Common myeloid progenitor, CD34-positive (primary cell): ENCODE results near the gene RASGRP4.
"Not testable (repeated sequence)": the region's sequence is repeated elsewhere in the genome, so short reads cannot be mapped to it uniquely, and the experiment has no call there.

ENCODE experiments used
- CTCF ChIA-PET: fragments of 350-600 bp; sonication (Branson Sonifier 250); formaldehyde crosslinking; loops from one replicate; lab custom pipeline; 2021; ENCODE audit warnings: antibody characterized with exemption; lab: Charles Lee
- POLR2A ChIA-PET: fragments of 350-600 bp; sonication (Branson Sonifier 250); formaldehyde crosslinking; loops from one replicate; lab custom pipeline; 2021; ENCODE audit warnings: antibody characterized with exemption; lab: Charles Lee
- DNase-seq, 3 donors: peaks; one replicate each; pipeline versions ENCODE4 v3.0.0 to v3.0.0-alpha.2; 2013
- H3K27ac ChIP-seq, 2 experiments: 1 replicate in 1 of 2; 2 replicates in 1 of 2; pipeline ENCODE4 v1.7.0; 2013; ENCODE audit warnings: inconsistent platforms in 2 of 2, low read length in 2 of 2, mild to moderate bottlenecking in 2 of 2, low read depth in 1 of 2, moderate library complexity in 1 of 2; ENCODE audit not compliant: severe bottlenecking in 2 of 2, insufficient read depth in 1 of 2, poor library complexity in 1 of 2
- H3K27me3 ChIP-seq, 5 experiments: replicated peaks in 2 of 5; 1 replicate in 3 of 5; 2 replicates in 2 of 5; pipeline versions ENCODE4 v1.6.1 to v1.7.0; 2013; ENCODE audit warnings: low read length in 4 of 5, mild to moderate bottlenecking in 2 of 5, moderate library complexity in 2 of 5, inconsistent platforms in 1 of 5; ENCODE audit not compliant: insufficient read depth in 5 of 5, control insufficient read depth in 4 of 5
- H3K36me3 ChIP-seq, 4 experiments: 1 replicate in 2 of 4; 2 replicates in 2 of 4; pipeline versions ENCODE4 v1.6.1 to v1.7.0; 2013; ENCODE audit warnings: low read length in 3 of 4, control low read depth in 1 of 4, mild to moderate bottlenecking in 1 of 4; ENCODE audit not compliant: control insufficient read depth in 4 of 4, insufficient read depth in 4 of 4
- H3K4me1 ChIP-seq, 4 experiments: 1 replicate in 3 of 4; 2 replicates in 1 of 4; pipeline versions ENCODE4 v1.6.1 to v1.7.1; 2013; ENCODE audit warnings: low read length in 3 of 4, mild to moderate bottlenecking in 3 of 4, control low read depth in 1 of 4, inconsistent platforms in 1 of 4, moderate library complexity in 1 of 4; ENCODE audit not compliant: control insufficient read depth in 4 of 4, insufficient read depth in 4 of 4; ENCODE audit errors: control extremely low read depth in 1 of 4
- H3K4me3 ChIP-seq, 7 experiments: 1 replicate in 4 of 7; 2 replicates in 3 of 7; pipeline versions ENCODE4 v1.5.1 to v1.7.0; 2013; ENCODE audit warnings: mild to moderate bottlenecking in 7 of 7, low read length in 6 of 7, moderate library complexity in 6 of 7, inconsistent platforms in 2 of 7, low read depth in 2 of 7, control low read depth in 1 of 7; ENCODE audit not compliant: insufficient read depth in 4 of 7, control insufficient read depth in 1 of 7; ENCODE audit errors: extremely low read depth in 1 of 7
- H3K9me3 ChIP-seq, 5 experiments: 1 replicate in 4 of 5; 2 replicates in 1 of 5; pipeline versions ENCODE4 v1.6.1 to v1.7.1; 2013; ENCODE audit warnings: low read length in 4 of 5, mild to moderate bottlenecking in 2 of 5, inconsistent platforms in 1 of 5, low read depth in 1 of 5, moderate library complexity in 1 of 5; ENCODE audit not compliant: control insufficient read depth in 4 of 5, insufficient read depth in 2 of 5; ENCODE audit errors: control extremely low read depth in 1 of 5
- WGBS: methylation state at CpG from one replicate; pipeline ENCODE4 v1.1.5; 2013; ENCODE audit not compliant: insufficient coverage; 5-methylcytosine and 5-hydroxymethylcytosine counted together

RASGRP4 gene

GRCh38 chr19:38411898-38412297, 14.1 kb downstream of the RASGRP4 start:
- WGBS, result 96% methylated on average over 4 of the region's 5 CpGs
- not testable (repeated sequence) for H3K27ac ChIP-seq, H3K9me3 ChIP-seq, DNase-seq, H3K27me3 ChIP-seq, H3K4me3 ChIP-seq, H3K4me1 ChIP-seq
- POLR2A ChIA-PET, result interaction anchor here (0.7 kb wide), 1 partner anchor 30 kb away, joined by 3 read pairs; no protein-coding TSS in a partner anchor
- CTCF ChIA-PET, result interaction anchor here (1.0 kb wide), 1 partner anchor 9 kb away, joined by 3 read pairs; the partner anchor contains the start of gene FAM98C
- peaks cover 6 to 54% (median 9%) of the 10 kb centered on the region in 4 experiments for H3K36me3 ChIP-seq

GRCh38 chr19:38411041-38411712, 14.8 kb downstream of the RASGRP4 start:
- 96% methylated on average over 4 of the region's 13 CpGs for WGBS
- H3K27ac ChIP-seq, result no peak overlapping the region
- DNase-seq, result no peak
- H3K36me3 ChIP-seq, result peaks cover 7 to 53% (median 11%) of the 10 kb centered on the region in 4 experiments
- ChIA-PET POLR2A (no interaction called here), CTCF (interaction anchor here (1.5 kb wide), 1 partner anchor 13 kb away, joined by 3 read pairs; no protein-coding TSS in a partner anchor)
- H3K4me1 ChIP-seq, result no peaks in the 10 kb centered on the region
- no peak overlapping the region for H3K4me3 ChIP-seq
- no peaks in the 10 kb centered on the region for H3K27me3 ChIP-seq
- no peaks in the 10 kb centered on the region for H3K9me3 ChIP-seq

- not testable (repeated sequence) for H3K4me3 ChIP-seq, H3K27ac ChIP-seq, H3K4me1 ChIP-seq, H3K27me3 ChIP-seq, H3K9me3 ChIP-seq, DNase-seq
- H3K36me3 ChIP-seq, result peaks cover 9 to 55% (median 11%) of the 10 kb centered on the region in 4 experiments
- 85% methylated on average over 2 of the region's 6 CpGs for WGBS
- POLR2A ChIA-PET, result interaction anchor here (0.6 kb wide), 1 partner anchor 65 kb away, joined by 5 read pairs; no protein-coding TSS in a partner anchor
- CTCF ChIA-PET, result interaction anchor here (1.5 kb wide), 1 partner anchor 14 kb away, joined by 3 read pairs; no protein-coding TSS in a partner anchor
Measured at GRCh38 chr19:38410407-38410806, 15.6 kb downstream of the RASGRP4 start.

- POLR2A ChIA-PET, result interaction anchor here (0.6 kb wide), 1 partner anchor 64 kb away, joined by 5 read pairs; no protein-coding TSS in a partner anchor
- Histone ChIP-seq H3K4me1 (no peaks in the 10 kb centered on the region), H3K9me3 (no peaks in the 10 kb centered on the region), H3K4me3 (no peak overlapping the region), H3K27ac (no peak overlapping the region), H3K27me3 (no peaks in the 10 kb centered on the region), H3K36me3 (peaks cover 10 to 54% (median 14%) of the 10 kb centered on the region in 4 experiments)
- no peak for DNase-seq
- 96% methylated on average over 7 of the region's 7 CpGs for WGBS
- CTCF ChIA-PET, result interaction anchor here (1.5 kb wide), 1 partner anchor 15 kb away, joined by 3 read pairs; no protein-coding TSS in a partner anchor
Measured at GRCh38 chr19:38409631-38410133, 16.3 kb downstream of the RASGRP4 start.

GRCh38 chr19:38405276-38405675, 20.7 kb downstream of the RASGRP4 start:
- Histone ChIP-seq H3K27ac (no peak overlapping the region), H3K27me3 (peaks cover 0 to 1% (median 0%) of the 10 kb centered on the region in 5 experiments), H3K9me3 (no peaks in the 10 kb centered on the region), H3K36me3 (peaks cover 5 to 26% (median 12%) of the 10 kb centered on the region in 4 experiments), H3K4me3 (no peak overlapping the region), H3K4me1 (peaks cover 0 to 13% (median 9%) of the 10 kb centered on the region in 4 experiments)
- no peak for DNase-seq
- ChIA-PET POLR2A (no interaction called here), CTCF (interaction anchor here (0.7 to 3.8 kb wide), 5 partner anchors 13 to 39 kb away, joined by 4 to 30 read pairs (median 15); partner anchors contain the start of gene RASGRP4)
- 100% methylated on average over 4 of the region's 8 CpGs for WGBS

- Histone ChIP-seq H3K27me3 (peaks cover 0 to 5% (median 0%) of the 10 kb centered on the region in 5 experiments), H3K4me3 (no peak overlapping the region), H3K36me3 (peaks cover 1 to 22% (median 12%) of the 10 kb centered on the region in 4 experiments), H3K9me3 (no peaks in the 10 kb centered on the region), H3K27ac (no peak overlapping the region), H3K4me1 (peaks cover 0 to 13% (median 9%) of the 10 kb centered on the region in 4 experiments)
- no peak for DNase-seq
- WGBS, result 97% methylated on average over 5 of the region's 6 CpGs
- ChIA-PET CTCF (interaction anchor here (0.7 to 3.8 kb wide), 4 partner anchors 18 to 40 kb away, joined by 4 to 30 read pairs (median 18); partner anchors contain the start of gene RASGRP4), POLR2A (no interaction called here)
Measured at GRCh38 chr19:38404858-38405257, 21.2 kb downstream of the RASGRP4 start.
